GM12878 (cell line): Measurements from ENCODE around the gene PRKAB2. TPM values are rescaled to one million over a fixed set of nuclear protein-coding genes. Genes with fewer than 3 reads are reported as not detected.

Source experiments
- ATAC-seq: fragments of 200-7000 bp; cut with Tn5 transposase; 3 replicates; pipeline ENCODE4 v1.9.1; 2020; ENCODE audit warnings: mild to moderate bottlenecking, moderate library complexity
- BruUV-seq: library from RNA; stranded (reverse); fragments of 400-500 nt; replicated peaks from 2 replicates; lab custom pipeline; 2021; lab: Mats Ljungman, UMichigan
- CTCF ChIA-PET: fragments of 300-600 bp; sonication (Branson Sonifier 250); formaldehyde crosslinking; extraction: SDS; loops from one replicate; lab custom pipeline; 2021; ENCODE audit warnings: inconsistent platforms; lab: Yijun Ruan, JAX
- POLR2A ChIA-PET: fragments of 350-600 bp; formaldehyde crosslinking; extraction: SDS; loops from one replicate; lab custom pipeline; 2021; ENCODE audit warnings: inconsistent platforms; lab: Charles Lee
- RAD21 ChIA-PET: fragments of 300-600 bp; sonication (Branson Sonifier 250); formaldehyde crosslinking; loops from one replicate; lab custom pipeline; 2023; ENCODE audit warnings: antibody characterized with exemption; ENCODE audit not compliant: unreplicated experiment; lab: Charles Lee
- SMC1A ChIA-PET: fragments of 300-600 bp; sonication (Branson Sonifier 250); formaldehyde crosslinking; loops from one replicate; lab custom pipeline; 2023; ENCODE audit not compliant: unreplicated experiment, uncharacterized antibody; lab: Charles Lee
- DNase-seq: peaks from one replicate; pipeline ENCODE4 v3.0.0-alpha.2; 2011; ENCODE audit warnings: low read depth, low spot score
- FAIRE-seq: peaks from 3 replicates; lab custom pipeline; 2011; peaks lifted over from hg19 to GRCh38; lab: Jason Lieb, UNC
- H2AFZ ChIP-seq: 2 replicates; pipeline ENCODE4 v1.6.0; 2011; ENCODE audit warnings: low read depth, low read length, control low read depth; ENCODE audit not compliant: control insufficient read depth
- H3K27ac ChIP-seq: 2 replicates; pipeline ENCODE4 v1.5.1; 2011; ENCODE audit warnings: control low read depth; ENCODE audit not compliant: control insufficient read depth, insufficient read depth
- H3K27me3 ChIP-seq, 2 experiments: replicated peaks in 1 of 2; 2 replicates each; pipeline versions ENCODE4 v1.6.0 to v1.6.1; 2011; ENCODE audit warnings: low read length in 1 of 2; ENCODE audit not compliant: control insufficient read depth in 2 of 2, insufficient read depth in 2 of 2
- H3K36me3 ChIP-seq, 2 experiments: 2 replicates each; pipeline ENCODE4 v1.5.1; 2011; ENCODE audit warnings: low read length in 1 of 2; ENCODE audit not compliant: control insufficient read depth in 2 of 2, insufficient read depth in 2 of 2
- H3K4me1 ChIP-seq: 2 replicates; pipeline ENCODE4 v1.6.1; 2011; ENCODE audit warnings: mild to moderate bottlenecking, low read length, moderate library complexity, mixed read lengths; ENCODE audit not compliant: control insufficient read depth, insufficient read depth
- H3K4me2 ChIP-seq: 2 replicates; pipeline ENCODE4 v1.6.0; 2011; ENCODE audit warnings: control low read depth; ENCODE audit not compliant: control insufficient read depth, insufficient read depth
- H3K4me3 ChIP-seq: fragments of 200-600 bp; sonication (generic); 2 replicates; pipeline ENCODE4 v1.5.1; 2016
- H3K79me2 ChIP-seq: 2 replicates; pipeline ENCODE4 v1.6.0; 2011; ENCODE audit warnings: low read length; ENCODE audit not compliant: control insufficient read depth, insufficient read depth
- H3K9ac ChIP-seq: 2 replicates; pipeline ENCODE4 v1.8.0; 2011; ENCODE audit warnings: low read length, control low read depth, mixed read lengths; ENCODE audit not compliant: control insufficient read depth, insufficient read depth
- H3K9me3 ChIP-seq: replicated peaks from 3 replicates; pipeline ENCODE4 v1.5.1; 2011; ENCODE audit warnings: mild to moderate bottlenecking, low read length; ENCODE audit not compliant: control insufficient read depth, insufficient read depth
- H4K20me1 ChIP-seq: 2 replicates; pipeline ENCODE4 v1.6.0; 2011; ENCODE audit not compliant: control insufficient read depth, insufficient read depth
- CBX3 ChIP-seq: fragments of 200-600 bp; sonication (generic); IDR thresholded peaks from 2 replicates; pipeline ENCODE4 v1.6.1; 2016; ENCODE audit warnings: low read depth, borderline replicate concordance
- IKZF1 ChIP-seq: fragments of 450-650 bp; conservative IDR thresholded peaks from 2 replicates; pipeline ENCODE4 v1.6.1; 2017; ENCODE audit warnings: antibody characterized with exemption, mild to moderate bottlenecking
- IRF4 ChIP-seq: IDR thresholded peaks from 2 replicates; pipeline ENCODE4 v1.6.1; 2011; ENCODE audit warnings: low read depth, low read length
- JUND ChIP-seq: IDR thresholded peaks from 2 replicates; pipeline ENCODE4 v1.6.1; 2012; ENCODE audit warnings: low read depth, mild to moderate bottlenecking, low read length, improper control_type of control experiment, moderate library complexity
- KAT2A ChIP-seq: conservative IDR thresholded peaks from 2 replicates; pipeline ENCODE4 v1.6.1; 2011; ENCODE audit warnings: low read depth, low read length; ENCODE audit not compliant: control insufficient read depth
- KDM1A ChIP-seq: fragments of 200-600 bp; sonication (generic); IDR thresholded peaks from 2 replicates; pipeline ENCODE4 v1.6.1; 2016; ENCODE audit warnings: borderline replicate concordance
- NBN ChIP-seq: fragments of 450-650 bp; IDR thresholded peaks from 2 replicates; pipeline ENCODE4 v1.6.1; 2016
- NFXL1 ChIP-seq: fragments of 450-650 bp; IDR thresholded peaks from 2 replicates; pipeline ENCODE4 v1.6.1; 2017; ENCODE audit warnings: antibody characterized with exemption, mild to moderate bottlenecking, borderline replicate concordance
- RAD51 ChIP-seq: fragments of 450-650 bp; IDR thresholded peaks from 2 replicates; pipeline ENCODE4 v1.6.1; 2016; ENCODE audit warnings: moderate library complexity, mild to moderate bottlenecking, inconsistent platforms
- TAF1 ChIP-seq: IDR thresholded peaks from 2 replicates; pipeline ENCODE4 v1.6.1; 2011; ENCODE audit warnings: mild to moderate bottlenecking, low read depth, low read length, borderline replicate concordance
- YY1 ChIP-seq: IDR thresholded peaks from 2 replicates; pipeline ENCODE4 v1.6.1; 2011; ENCODE audit warnings: low read depth, mild to moderate bottlenecking, low read length
- WGBS: methylation state at CpG from one replicate; pipeline ENCODE4 v1.1.6; 2016; ENCODE audit warnings: low lambda C conversion rate; ENCODE audit not compliant: insufficient replicate concordance, insufficient coverage; ENCODE audit errors: missing lambda C conversion rate; 5-methylcytosine and 5-hydroxymethylcytosine counted together
- in situ Hi-C: fragments of 300-500 bp; cut with MboI; formaldehyde crosslinking; loops from 9 replicates; pipeline ENCODE4 v1.14.3; 2018; ENCODE audit warnings: mixed read lengths
- intact Hi-C: fragments of 100-400 bp; cut with micrococcal nuclease; formaldehyde crosslinking; loops from one replicate; pipeline ENCODE4 v1.14.2; 2022; ENCODE audit not compliant: unreplicated experiment
- polyA plus RNA-seq, 11 experiments: library from polyadenylated mRNA; depleted of rRNA in 4 of 11; unstranded in 6 of 11; stranded (reverse) in 5 of 11; fragments of >200 nt; fragmentation: Nextera tagmentation in 4 of 11; fragmentation: Illumina TruSeq in 1 of 11; extraction: Ambion mirVana in 4 of 11; extraction: Trizol in 1 of 11; gene quantifications; 1 replicate in 1 of 11; 2 replicates in 10 of 11; pipeline versions ENCODE4 v1.2.1 to v1.2.3, GENCODE V29; 2011 to 2016; ENCODE audit warnings: inconsistent platforms in 2 of 11, missing spikeins in 2 of 11, low read depth in 1 of 11
- total RNA-seq, 4 experiments: library from RNA; depleted of rRNA in 3 of 4; stranded (reverse); fragments of >200 nt in 3 of 4; fragmentation: Illumina TruSeq in 1 of 4; extraction: Trizol in 1 of 4; gene quantifications; 2 replicates each; pipeline versions ENCODE4 v1.2.1 to v1.2.3, GENCODE V29; 2013 to 2021
- TF ChIP-seq, protein P1 (sequence below), 3 experiments: IDR thresholded peaks in 2 of 3; conservative IDR thresholded peaks in 1 of 3; 2 replicates each; pipeline ENCODE4 v1.5.1; 2011; ENCODE audit warnings: low read depth in 3 of 3, low read length in 3 of 3, mild to moderate bottlenecking in 3 of 3, control low read depth in 2 of 3, moderate library complexity in 2 of 3, inconsistent platforms in 1 of 3, mixed read lengths in 1 of 3; ENCODE audit not compliant: control insufficient read depth in 2 of 3, insufficient read depth in 1 of 3; ENCODE audit errors: extremely low read depth in 1 of 3

Gene PRKAB2
- total and polyA plus RNA-seq, 10 of the 15 experiments (the other 5 are each of a cell fraction or from before 2014, with no cell fraction given), result 2.2 to 26.4 (median 6.7) TPM

- in situ Hi-C loops, result no loop called here
- CTCF ChIA-PET, result no interaction called here
- intact Hi-C loops, result no loop called here
Measured at GRCh38 chr1:147129116-147129873, 43.0 kb downstream of the PRKAB2 start.

More at GRCh38 chr1:147129116-147129873, 43.0 kb downstream of the PRKAB2 start:
- TF ChIP-seq NFXL1 (no peak), KAT2A (no peak), KDM1A (no peak), RAD51 (no peak), IRF4 (no peak), CBX3 (no peak), NBN (no peak), TAF1 (no peak), YY1 (no peak), JUND (no peak), IKZF1 (no peak)
- TF ChIP-seq, protein P1, sequence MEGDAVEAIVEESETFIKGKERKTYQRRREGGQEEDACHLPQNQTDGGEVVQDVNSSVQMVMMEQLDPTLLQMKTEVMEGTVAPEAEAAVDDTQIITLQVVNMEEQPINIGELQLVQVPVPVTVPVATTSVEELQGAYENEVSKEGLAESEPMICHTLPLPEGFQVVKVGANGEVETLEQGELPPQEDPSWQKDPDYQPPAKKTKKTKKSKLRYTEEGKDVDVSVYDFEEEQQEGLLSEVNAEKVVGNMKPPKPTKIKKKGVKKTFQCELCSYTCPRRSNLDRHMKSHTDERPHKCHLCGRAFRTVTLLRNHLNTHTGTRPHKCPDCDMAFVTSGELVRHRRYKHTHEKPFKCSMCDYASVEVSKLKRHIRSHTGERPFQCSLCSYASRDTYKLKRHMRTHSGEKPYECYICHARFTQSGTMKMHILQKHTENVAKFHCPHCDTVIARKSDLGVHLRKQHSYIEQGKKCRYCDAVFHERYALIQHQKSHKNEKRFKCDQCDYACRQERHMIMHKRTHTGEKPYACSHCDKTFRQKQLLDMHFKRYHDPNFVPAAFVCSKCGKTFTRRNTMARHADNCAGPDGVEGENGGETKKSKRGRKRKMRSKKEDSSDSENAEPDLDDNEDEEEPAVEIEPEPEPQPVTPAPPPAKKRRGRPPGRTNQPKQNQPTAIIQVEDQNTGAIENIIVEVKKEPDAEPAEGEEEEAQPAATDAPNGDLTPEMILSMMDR (IDR thresholded peaks at IDR 0.05 in 2 of 3, conservative IDR thresholded peaks at IDR 0.05 in 1 of 3; ENCODE audit: control insufficient read depth in 2 of 3, extremely low read depth in 1 of 3, insufficient read depth in 1 of 3, low read depth in 3 of 3, low read length in 3 of 3), result no peak
- Histone ChIP-seq H3K4me1 (no peaks in the 10 kb centered on the region), H3K9ac (no peak overlapping the region), H3K4me3 (no peak overlapping the region), H4K20me1 (no peaks in the 10 kb centered on the region), H3K27ac (no peak overlapping the region), H3K9me3 (no peaks in the 10 kb centered on the region), H3K36me3 (no peaks in the 10 kb centered on the region), H3K79me2 (no peaks in the 10 kb centered on the region), H2AFZ (no peak overlapping the region), H3K27me3 (no peaks in the 10 kb centered on the region), H3K4me2 (no peak overlapping the region)
- DNase-seq (no peak), ATAC-seq (no peak), FAIRE-seq (no peak)
- WGBS, result 19% methylated on average over 3 of the region's 3 CpGs
- ChIA-PET RAD21 (no interaction called here), SMC1A (no interaction called here), POLR2A (no interaction called here)
- BruUV-seq, result no TSS peak
